IMR-90 (cell line): ENCODE results near the gene HFE. TPM values are rescaled to one million over a fixed set of nuclear protein-coding genes. Genes with fewer than 3 reads are reported as not detected.

Experiments
- polyA plus RNA-seq, 3 experiments: library from polyadenylated mRNA; depleted of rRNA; stranded (reverse); fragments of >200 nt; gene quantifications; 2 replicates each; pipeline ENCODE4 v1.2.3, GENCODE V29; 2012; ENCODE audit warnings: low replicate concordance in 1 of 3
- total RNA-seq: library from RNA; depleted of rRNA; stranded (reverse); fragments of >200 nt; gene quantifications from 2 replicates; pipeline ENCODE4 v1.2.3, GENCODE V29; 2012; rRNA removed

The HFE gene
- total and polyA plus RNA-seq, 2 of the 4 experiments (the other 2 are of a cell fraction) = 14.9 to 15.7 TPM

Other genes with a start within 250 kb of the HFE start
- not detected in 2 replicates for gene SLC17A3, start 213.2 kb upstream of the HFE start, total RNA-seq
- gene SLC17A3, start 213.2 kb upstream of the HFE start, polyA plus RNA-seq (2012; rRNA removed) = not detected in 2 replicates
- not detected in 2 replicates for gene SLC17A2, start 156.7 kb upstream of the HFE start, total RNA-seq
- gene SLC17A2, start 156.7 kb upstream of the HFE start, polyA plus RNA-seq (2012; rRNA removed) = not detected in 2 replicates
- gene TRIM38, start 124.6 kb upstream of the HFE start, total RNA-seq = 6.3 and 6.7 TPM in 2 replicates
- 3.3 and 4.1 TPM in 2 replicates for gene TRIM38, start 124.6 kb upstream of the HFE start, polyA plus RNA-seq (2012; rRNA removed)